IMR-90 (cell line): ENCODE data around the gene MAN2A1.
A peak's percentile ranks its signal among the peaks of the same experiment; 100 is the strongest.

Experiments used
- BHLHE40 ChIP-seq: fragments of 150-350 bp; IDR thresholded peaks from 2 replicates; pipeline ENCODE4 v1.6.1; 2016; ENCODE audit warnings: mild to moderate bottlenecking, low read depth, low read length
- CEBPB ChIP-seq: IDR thresholded peaks from 2 replicates; pipeline ENCODE4 v1.6.1; 2012; ENCODE audit warnings: low read depth, low read length, improper control_type of control experiment
- CTCF ChIP-seq: conservative IDR thresholded peaks from 2 replicates; pipeline ENCODE4 v1.5.1; 2012; ENCODE audit warnings: mild to moderate bottlenecking, low read depth, low read length, improper control_type of control experiment
- FOS ChIP-seq: fragments of 150-350 bp; IDR thresholded peaks from 2 replicates; pipeline ENCODE4 v1.6.1; 2016; ENCODE audit warnings: low read depth, low read length
- MAFK ChIP-seq: IDR thresholded peaks from 2 replicates; pipeline ENCODE4 v1.6.1; 2012; ENCODE audit warnings: low read depth, low read length, improper control_type of control experiment
- MAZ ChIP-seq: IDR thresholded peaks from 2 replicates; pipeline ENCODE4 v1.6.1; 2012; ENCODE audit warnings: low read depth, mild to moderate bottlenecking, low read length, improper control_type of control experiment, moderate library complexity, borderline replicate concordance
- MXI1 ChIP-seq: IDR thresholded peaks from 2 replicates; pipeline ENCODE4 v1.6.1; 2012; ENCODE audit warnings: low read depth, mild to moderate bottlenecking, low read length, moderate library complexity, borderline replicate concordance
- NFE2L2 ChIP-seq: fragments of 150-350 bp; IDR thresholded peaks from 2 replicates; pipeline ENCODE4 v1.6.1; 2016; ENCODE audit warnings: low read depth, mild to moderate bottlenecking, low read length
- POLR2A ChIP-seq: IDR thresholded peaks from 2 replicates; pipeline ENCODE4 v1.6.1; 2012; ENCODE audit warnings: mild to moderate bottlenecking, low read depth, low read length
- RAD21 ChIP-seq: IDR thresholded peaks from 2 replicates; pipeline ENCODE4 v1.6.1; 2012; ENCODE audit warnings: low read length, improper control_type of control experiment
- RCOR1 ChIP-seq: IDR thresholded peaks from 2 replicates; pipeline ENCODE4 v1.6.1; 2012; ENCODE audit warnings: mild to moderate bottlenecking, low read length, improper control_type of control experiment; ENCODE audit not compliant: insufficient replicate concordance
- RFX5 ChIP-seq: IDR thresholded peaks from 2 replicates; pipeline ENCODE4 v1.8.0; 2012; ENCODE audit warnings: low read depth, mild to moderate bottlenecking, low read length, moderate library complexity
- SMC3 ChIP-seq: fragments of 150-350 bp; IDR thresholded peaks from 2 replicates; pipeline ENCODE4 v1.6.1; 2016; ENCODE audit warnings: low read depth, mild to moderate bottlenecking, antibody characterized with exemption, low read length, moderate library complexity
- TF ChIP-seq, protein P1 (sequence below): fragments of 150-350 bp; IDR thresholded peaks from 2 replicates; pipeline ENCODE4 v1.6.1; 2017; ENCODE audit warnings: mild to moderate bottlenecking, antibody characterized with exemption, low read length, low read depth

DNA sequence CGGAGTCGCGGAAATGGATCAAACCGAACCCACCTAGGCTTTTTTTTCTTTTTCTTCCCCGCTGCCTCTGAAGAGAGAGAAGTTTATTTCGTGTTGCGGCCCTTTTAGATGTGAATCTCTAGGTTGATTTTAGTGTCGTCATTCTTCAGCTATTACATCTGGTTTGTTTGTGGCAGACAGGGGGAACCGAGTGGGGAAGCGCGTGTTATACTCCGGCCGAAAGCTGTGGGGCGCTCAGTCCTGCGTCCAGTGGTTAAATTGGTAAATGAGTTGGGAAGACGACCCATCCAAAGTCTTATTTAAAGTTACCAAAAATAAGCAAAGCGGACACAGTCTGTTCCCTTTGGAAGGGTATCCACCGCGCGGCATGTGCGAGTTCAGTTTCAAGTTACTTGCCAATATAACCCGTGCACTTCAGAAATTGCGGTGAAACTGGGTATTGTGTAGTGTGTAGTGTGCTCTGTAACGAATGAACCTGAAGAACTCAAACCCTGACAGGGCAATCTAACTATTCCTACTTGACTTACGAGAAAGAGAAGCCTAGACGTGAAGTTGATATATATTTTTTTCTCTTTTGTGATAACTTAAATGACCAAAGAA is 1.3 kb downstream of the MAN2A1 start:
- TF ChIP-seq CTCF (peak; percentile 84), MAFK (no peak), MAZ (no peak), BHLHE40 (no peak), POLR2A (no peak), RFX5 (no peak), CEBPB (no peak), MXI1 (peak; percentile 63; the same call in 1 of the 2 replicates), SMC3 (peak; percentile 44; the same call in 1 of the 2 replicates), RAD21 (peak; percentile 77), FOS (no peak), NFE2L2 (no peak), RCOR1 (no peak)
- TF ChIP-seq, protein P1, sequence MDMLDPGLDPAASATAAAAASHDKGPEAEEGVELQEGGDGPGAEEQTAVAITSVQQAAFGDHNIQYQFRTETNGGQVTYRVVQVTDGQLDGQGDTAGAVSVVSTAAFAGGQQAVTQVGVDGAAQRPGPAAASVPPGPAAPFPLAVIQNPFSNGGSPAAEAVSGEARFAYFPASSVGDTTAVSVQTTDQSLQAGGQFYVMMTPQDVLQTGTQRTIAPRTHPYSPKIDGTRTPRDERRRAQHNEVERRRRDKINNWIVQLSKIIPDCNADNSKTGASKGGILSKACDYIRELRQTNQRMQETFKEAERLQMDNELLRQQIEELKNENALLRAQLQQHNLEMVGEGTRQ = no peak
